MM.1S (cell line): ENCODE measurements around the gene MFSD1.

Experiments used
- EZH2 ChIP-seq: fragments of 300-600 bp; sonication (generic); optimal IDR thresholded peaks from 2 replicates; pipeline ENCODE3; 2017; ENCODE audit warnings: low read depth, mild to moderate bottlenecking, antibody characterized with exemption, low read length, mixed read lengths
- EZH2phosphoT487 ChIP-seq: fragments of 300-600 bp; sonication (generic); IDR thresholded peaks from 2 replicates; pipeline ENCODE4 v1.6.1; 2018; ENCODE audit warnings: antibody characterized with exemption, low read length
- TF ChIP-seq, protein P1 (sequence below): fragments of 300-600 bp; sonication (generic); IDR thresholded peaks from 2 replicates; pipeline ENCODE4 v1.5.1; 2016; ENCODE audit warnings: antibody characterized with exemption, low read length, mixed read lengths

- TF ChIP-seq, protein P1, sequence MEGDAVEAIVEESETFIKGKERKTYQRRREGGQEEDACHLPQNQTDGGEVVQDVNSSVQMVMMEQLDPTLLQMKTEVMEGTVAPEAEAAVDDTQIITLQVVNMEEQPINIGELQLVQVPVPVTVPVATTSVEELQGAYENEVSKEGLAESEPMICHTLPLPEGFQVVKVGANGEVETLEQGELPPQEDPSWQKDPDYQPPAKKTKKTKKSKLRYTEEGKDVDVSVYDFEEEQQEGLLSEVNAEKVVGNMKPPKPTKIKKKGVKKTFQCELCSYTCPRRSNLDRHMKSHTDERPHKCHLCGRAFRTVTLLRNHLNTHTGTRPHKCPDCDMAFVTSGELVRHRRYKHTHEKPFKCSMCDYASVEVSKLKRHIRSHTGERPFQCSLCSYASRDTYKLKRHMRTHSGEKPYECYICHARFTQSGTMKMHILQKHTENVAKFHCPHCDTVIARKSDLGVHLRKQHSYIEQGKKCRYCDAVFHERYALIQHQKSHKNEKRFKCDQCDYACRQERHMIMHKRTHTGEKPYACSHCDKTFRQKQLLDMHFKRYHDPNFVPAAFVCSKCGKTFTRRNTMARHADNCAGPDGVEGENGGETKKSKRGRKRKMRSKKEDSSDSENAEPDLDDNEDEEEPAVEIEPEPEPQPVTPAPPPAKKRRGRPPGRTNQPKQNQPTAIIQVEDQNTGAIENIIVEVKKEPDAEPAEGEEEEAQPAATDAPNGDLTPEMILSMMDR = no peak
- TF ChIP-seq EZH2phosphoT487 (no peak), EZH2 (no peak)
Observed at GRCh38 chr3:158810823-158811724, 9.2 kb downstream of the MFSD1 start.
